OCI-LY1 (cell line): ENCODE measurements around the gene PC.

ENCODE experiments used
- H2AFZ ChIP-seq: fragments of 200-600 bp; sonication (generic), shearing (Covaris generic); 2 replicates; pipeline ENCODE4 v1.6.0; 2014; ENCODE audit warnings: antibody characterized with exemption, mild to moderate bottlenecking, low read length
- H3F3A ChIP-seq: fragments of 200-600 bp; sonication (generic), shearing (Covaris generic); 2 replicates; pipeline ENCODE4 v1.6.0; 2014; ENCODE audit warnings: mild to moderate bottlenecking, antibody characterized with exemption, low read length, moderate library complexity; ENCODE audit not compliant: insufficient read depth
- H3K27ac ChIP-seq: fragments of 200-600 bp; sonication (generic); 2 replicates; pipeline ENCODE4 v1.5.1; 2014; ENCODE audit warnings: low read length, mixed run types, mild to moderate bottlenecking, low read depth; ENCODE audit not compliant: poor library complexity, severe bottlenecking
- H3K27me3 ChIP-seq: fragments of 200-600 bp; sonication (generic); 2 replicates; pipeline ENCODE4 v1.6.0; 2014; ENCODE audit warnings: antibody characterized with exemption, mild to moderate bottlenecking, low read length, moderate library complexity; ENCODE audit not compliant: insufficient read depth
- H3K36me3 ChIP-seq: fragments of 200-600 bp; sonication (generic); 2 replicates; pipeline ENCODE4 v1.6.1; 2014; ENCODE audit warnings: mild to moderate bottlenecking, antibody characterized with exemption, low read length, moderate library complexity, mixed read lengths; ENCODE audit not compliant: insufficient read depth
- H3K4me1 ChIP-seq: fragments of 200-600 bp; sonication (generic); 2 replicates; pipeline ENCODE4 v1.5.1; 2014; ENCODE audit warnings: mild to moderate bottlenecking, low read length, moderate library complexity; ENCODE audit not compliant: insufficient read depth, severe bottlenecking
- H3K4me2 ChIP-seq: fragments of 200-600 bp; sonication (generic), shearing (Covaris generic); 2 replicates; pipeline ENCODE4 v1.6.1; 2014; ENCODE audit warnings: low read length
- H3K4me3 ChIP-seq: fragments of 200-600 bp; sonication (generic); 2 replicates; pipeline ENCODE4 v1.5.1; 2014; ENCODE audit warnings: low read length, low read depth, mild to moderate bottlenecking, mixed read lengths; ENCODE audit not compliant: poor library complexity, severe bottlenecking
- H3K79me2 ChIP-seq: fragments of 200-600 bp; shearing (Covaris generic); 2 replicates; pipeline ENCODE4 v1.6.1; 2016; ENCODE audit warnings: mixed run types, low read length, mixed read lengths; ENCODE audit not compliant: insufficient read depth
- H3K9ac ChIP-seq: fragments of 200-600 bp; sonication (generic), shearing (Covaris generic); 2 replicates; pipeline ENCODE4 v1.6.1; 2014; ENCODE audit warnings: mild to moderate bottlenecking, low read length, mixed read lengths
- H3K9me2 ChIP-seq: fragments of 200-600 bp; sonication (generic), shearing (Covaris generic); 2 replicates; pipeline ENCODE4 v1.6.1; 2014; ENCODE audit warnings: low read depth, mild to moderate bottlenecking, low read length, mixed read lengths
- H3K9me3 ChIP-seq: fragments of 200-600 bp; shearing (Covaris generic); 2 replicates; pipeline ENCODE4 v1.6.1; 2014; ENCODE audit warnings: low read length, mixed read lengths
- H4K20me1 ChIP-seq: fragments of 200-600 bp; sonication (generic), shearing (Covaris generic); 2 replicates; pipeline ENCODE4 v1.6.0; 2016; ENCODE audit warnings: mild to moderate bottlenecking, low read length; ENCODE audit not compliant: insufficient read depth
- EZH2 ChIP-seq: fragments of 200-600 bp; sonication (generic), shearing (Covaris generic); IDR thresholded peaks from 2 replicates; pipeline ENCODE4 v1.8.0; 2017; ENCODE audit warnings: borderline replicate concordance, mixed run types, mild to moderate bottlenecking, antibody characterized with exemption, low read length, moderate library complexity, mixed read lengths
- TF ChIP-seq, protein P1 (sequence below): fragments of 200-600 bp; sonication (generic), shearing (Covaris generic); IDR thresholded peaks from 2 replicates; pipeline ENCODE4 v1.5.1; 2017; ENCODE audit warnings: mild to moderate bottlenecking, antibody characterized with exemption, low read length, moderate library complexity, mixed read lengths

The PC gene

DNA sequence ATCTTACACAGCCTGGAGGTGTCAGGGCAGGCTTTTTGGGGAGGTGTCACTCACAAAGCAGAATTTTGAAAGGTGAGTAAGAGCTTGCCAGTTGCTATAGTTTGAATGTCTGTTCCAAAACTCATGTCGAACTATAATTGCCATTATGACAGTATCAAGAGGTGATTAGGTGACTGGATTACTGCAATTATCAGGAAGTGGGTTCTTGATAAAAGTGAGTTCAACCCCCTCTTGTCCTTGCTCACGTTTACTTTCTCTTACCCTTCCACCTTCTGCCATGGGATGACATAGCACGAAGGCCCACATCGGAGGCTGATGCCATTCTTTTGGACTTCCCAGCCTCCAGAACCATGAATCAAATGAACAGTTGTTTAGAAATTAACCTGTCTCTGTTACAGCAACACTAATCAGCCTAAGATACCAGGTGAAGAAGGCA is 12.2 kb upstream of the PC start:
- H3K27ac ChIP-seq, result no peak overlapping the region
- TF ChIP-seq EZH2, result no peak
- TF ChIP-seq, protein P1, sequence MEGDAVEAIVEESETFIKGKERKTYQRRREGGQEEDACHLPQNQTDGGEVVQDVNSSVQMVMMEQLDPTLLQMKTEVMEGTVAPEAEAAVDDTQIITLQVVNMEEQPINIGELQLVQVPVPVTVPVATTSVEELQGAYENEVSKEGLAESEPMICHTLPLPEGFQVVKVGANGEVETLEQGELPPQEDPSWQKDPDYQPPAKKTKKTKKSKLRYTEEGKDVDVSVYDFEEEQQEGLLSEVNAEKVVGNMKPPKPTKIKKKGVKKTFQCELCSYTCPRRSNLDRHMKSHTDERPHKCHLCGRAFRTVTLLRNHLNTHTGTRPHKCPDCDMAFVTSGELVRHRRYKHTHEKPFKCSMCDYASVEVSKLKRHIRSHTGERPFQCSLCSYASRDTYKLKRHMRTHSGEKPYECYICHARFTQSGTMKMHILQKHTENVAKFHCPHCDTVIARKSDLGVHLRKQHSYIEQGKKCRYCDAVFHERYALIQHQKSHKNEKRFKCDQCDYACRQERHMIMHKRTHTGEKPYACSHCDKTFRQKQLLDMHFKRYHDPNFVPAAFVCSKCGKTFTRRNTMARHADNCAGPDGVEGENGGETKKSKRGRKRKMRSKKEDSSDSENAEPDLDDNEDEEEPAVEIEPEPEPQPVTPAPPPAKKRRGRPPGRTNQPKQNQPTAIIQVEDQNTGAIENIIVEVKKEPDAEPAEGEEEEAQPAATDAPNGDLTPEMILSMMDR, result no peak
- no peak overlapping the region for H3K4me3 ChIP-seq

DNA sequence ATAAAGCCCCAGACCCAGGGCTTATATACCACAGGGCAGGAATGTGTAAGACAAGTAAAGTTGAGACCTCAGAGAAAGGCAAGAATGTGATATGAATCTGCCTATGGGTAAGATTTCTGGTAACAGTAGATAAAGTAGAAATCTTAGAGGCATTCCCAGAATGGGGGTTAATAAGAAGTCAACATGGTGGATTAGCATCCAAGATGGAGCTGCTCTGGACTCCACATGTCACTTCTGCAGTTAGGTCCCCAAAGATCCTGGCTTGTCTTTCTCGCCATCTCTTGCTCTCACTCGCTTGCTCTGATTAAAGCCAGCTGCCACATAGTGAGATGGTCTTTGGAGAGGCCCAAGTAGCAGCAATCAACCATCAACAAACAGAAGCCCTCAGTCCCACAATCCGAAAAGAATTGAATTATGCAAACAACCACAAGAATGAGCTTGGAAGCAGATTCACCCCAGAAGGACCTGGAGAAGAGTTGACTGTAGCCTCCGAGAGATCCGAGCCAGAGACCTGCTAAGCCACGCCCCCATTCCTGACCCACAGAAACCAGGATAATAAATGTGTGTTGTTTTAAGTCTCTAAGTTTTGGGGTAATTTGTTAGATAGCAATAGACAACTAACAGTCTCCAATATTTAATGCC is 11.5 kb upstream of the PC start:
- H3K27ac ChIP-seq, result no peak overlapping the region

More for the DNA sequence above, 12.2 kb upstream of the PC start:
- H3K79me2 ChIP-seq, result no peaks in the 10 kb centered on the region
- no peaks in the 10 kb centered on the region for H4K20me1 ChIP-seq
- H3K9me2 ChIP-seq, result no peaks in the 10 kb centered on the region
- no peak overlapping the region for H3K4me2 ChIP-seq
- H3K4me1 ChIP-seq, result no peaks in the 10 kb centered on the region
- no peak overlapping the region for H2AFZ ChIP-seq
- no peaks in the 10 kb centered on the region for H3K36me3 ChIP-seq
- no peaks in the 10 kb centered on the region for H3K9me3 ChIP-seq
- H3K9ac ChIP-seq, result no peak overlapping the region
- no peaks in the 10 kb centered on the region for H3F3A ChIP-seq
- H3K27me3 ChIP-seq, result no peaks in the 10 kb centered on the region

DNA sequence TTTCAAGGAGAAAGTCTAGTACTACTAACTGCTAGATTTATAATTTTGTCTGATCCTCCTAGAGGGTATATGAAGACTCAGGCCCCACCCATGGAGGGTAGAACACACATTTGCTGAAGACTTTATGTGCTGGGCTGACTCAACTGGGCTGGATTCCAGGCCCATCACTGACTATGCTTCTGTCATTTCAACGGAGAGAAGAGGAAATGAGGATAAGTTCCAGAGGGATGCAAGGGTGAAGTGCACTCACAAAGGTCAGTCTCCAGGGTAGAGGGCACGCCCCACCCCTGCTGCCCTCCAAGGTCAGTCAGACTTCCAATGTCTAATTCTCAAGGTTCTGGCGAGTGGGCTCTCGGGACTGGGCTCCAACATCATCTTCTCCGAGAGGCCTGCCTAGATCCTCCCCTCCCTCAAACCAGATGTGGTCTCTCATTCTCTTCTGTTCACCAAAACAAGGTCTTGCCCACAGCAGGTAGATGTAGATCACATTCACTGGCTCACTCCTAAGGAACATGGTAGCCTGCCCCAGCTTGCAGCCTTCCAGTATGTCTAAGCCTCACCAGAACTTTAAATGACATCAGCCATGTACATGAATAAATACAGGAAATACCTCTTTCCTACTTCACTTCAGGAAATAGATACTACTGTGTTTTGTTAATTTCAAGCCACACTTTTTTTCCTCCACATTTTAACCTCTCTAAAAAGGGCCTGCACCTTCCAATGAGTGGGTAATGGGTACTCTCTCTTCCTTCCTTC is 9.7 kb upstream of the PC start:
- no peaks in the 10 kb centered on the region for H3K4me1 ChIP-seq
- H3F3A ChIP-seq, result no peaks in the 10 kb centered on the region
- 0 out of 2 replicates have a peak, but pooled peaks cover 4% of the 10 kb centered on the region for H3K27me3 ChIP-seq

More for the DNA sequence above, 11.5 kb upstream of the PC start:
- Histone ChIP-seq H3K4me3 (no peak overlapping the region), H3K27me3 (no peaks in the 10 kb centered on the region), H3K9ac (no peak overlapping the region), H4K20me1 (no peaks in the 10 kb centered on the region), H3K9me2 (no peaks in the 10 kb centered on the region), H3F3A (no peaks in the 10 kb centered on the region), H3K4me2 (no peak overlapping the region), H3K36me3 (no peaks in the 10 kb centered on the region), H3K4me1 (no peaks in the 10 kb centered on the region), H2AFZ (no peak overlapping the region), H3K79me2 (no peaks in the 10 kb centered on the region), H3K9me3 (no peaks in the 10 kb centered on the region)
- TF ChIP-seq, protein P1, result no peak
- TF ChIP-seq EZH2, result no peak

More for the DNA sequence above, 9.7 kb upstream of the PC start:
- no peaks in the 10 kb centered on the region for H4K20me1 ChIP-seq
- no peaks in the 10 kb centered on the region for H3K9me3 ChIP-seq
- no peak for TF ChIP-seq EZH2
- TF ChIP-seq, protein P1, result no peak
- no peak overlapping the region for H3K4me2 ChIP-seq
- no peak overlapping the region for H3K27ac ChIP-seq
- no peak overlapping the region for H3K4me3 ChIP-seq
- H3K36me3 ChIP-seq, result no peaks in the 10 kb centered on the region
- H2AFZ ChIP-seq, result no peak overlapping the region
- H3K9ac ChIP-seq, result no peak overlapping the region
- H3K9me2 ChIP-seq, result no peaks in the 10 kb centered on the region
- no peaks in the 10 kb centered on the region for H3K79me2 ChIP-seq
